Endothelial cell of umbilical vein (primary cell): ENCODE measurements around the gene TEF. TPM values are rescaled to one million over a fixed set of nuclear protein-coding genes. Genes with fewer than 3 reads are reported as not detected.

Source experiments
- BruUV-seq: library from RNA; stranded (reverse); fragments of 400-500 nt; replicated peaks from 2 replicates; lab custom pipeline; 2021; lab: Mats Ljungman, UMichigan
- CTCF ChIA-PET: fragments of 300-600, 350-600 bp; sonication (Branson Sonifier 250); formaldehyde crosslinking; loops from one replicate; lab custom pipeline; 2021; ENCODE audit warnings: antibody characterized with exemption, inconsistent platforms; lab: Charles Lee
- POLR2A ChIA-PET: fragments of 300-600, 350-600 bp; sonication (Branson Sonifier 250); formaldehyde crosslinking; loops from one replicate; lab custom pipeline; 2021; ENCODE audit warnings: antibody characterized with exemption, inconsistent platforms; lab: Charles Lee
- DNase-seq: peaks from one replicate; pipeline ENCODE4 v3.0.0-alpha.2; 2011; ENCODE audit warnings: low read depth, low spot score
- FAIRE-seq: peaks from 2 replicates; lab custom pipeline; 2011; peaks lifted over from hg19 to GRCh38; lab: Jason Lieb, UNC
- H2AFZ ChIP-seq: 2 replicates; pipeline ENCODE4 v1.6.0; 2012; ENCODE audit warnings: low read depth, low read length, control low read depth, inconsistent platforms
- H3K27ac ChIP-seq: 2 replicates; pipeline ENCODE4 v1.5.1; 2011; ENCODE audit warnings: low read depth, mild to moderate bottlenecking, control low read depth, low read length, moderate library complexity; ENCODE audit not compliant: insufficient read depth
- H3K27me3 ChIP-seq, 2 experiments: 2 replicates each; pipeline versions ENCODE4 v1.6.0 to v1.6.1; 2011; ENCODE audit warnings: low read length in 2 of 2, mixed read lengths in 1 of 2; ENCODE audit not compliant: control insufficient read depth in 2 of 2, insufficient read depth in 2 of 2
- H3K36me3 ChIP-seq, 2 experiments: 2 replicates in 1 of 2; 3 replicates in 1 of 2; pipeline ENCODE4 v1.5.1; 2011; ENCODE audit warnings: low read length in 2 of 2, mild to moderate bottlenecking in 1 of 2, moderate library complexity in 1 of 2; ENCODE audit not compliant: control insufficient read depth in 2 of 2, insufficient read depth in 2 of 2; ENCODE audit errors: extremely low read depth in 1 of 2
- H3K4me1 ChIP-seq: 3 replicates; pipeline ENCODE4 v1.5.1; 2011; ENCODE audit warnings: mild to moderate bottlenecking, low read length; ENCODE audit not compliant: control insufficient read depth, insufficient read depth; ENCODE audit errors: extremely low read depth
- H3K4me2 ChIP-seq: 2 replicates; pipeline ENCODE4 v1.6.1; 2011; ENCODE audit warnings: low read length, control low read depth, mixed read lengths; ENCODE audit not compliant: insufficient read depth
- H3K4me3 ChIP-seq, 3 experiments: fragments of 200-600 bp in 1 of 3; sonication (generic), shearing (Covaris generic) in 1 of 3; replicated peaks in 1 of 3; 2 replicates each; pipeline ENCODE4 v1.5.1; 2011 to 2016; ENCODE audit warnings: control low read depth in 3 of 3, low read length in 3 of 3, mild to moderate bottlenecking in 2 of 3, inconsistent platforms in 1 of 3, low read depth in 1 of 3, moderate library complexity in 1 of 3; ENCODE audit not compliant: insufficient read depth in 1 of 3
- H3K79me2 ChIP-seq: 2 replicates; pipeline ENCODE4 v1.6.0; 2012; ENCODE audit warnings: low read length, inconsistent platforms; ENCODE audit not compliant: control insufficient read depth, insufficient read depth
- H3K9ac ChIP-seq: replicated peaks from 2 replicates; pipeline ENCODE3; 2011; ENCODE audit warnings: low read length, control low read depth; ENCODE audit not compliant: insufficient read depth; ENCODE audit errors: extremely low read depth
- H3K9me1 ChIP-seq: replicated peaks from 3 replicates; pipeline ENCODE4 v1.6.0; 2011; ENCODE audit warnings: mild to moderate bottlenecking, low read length; ENCODE audit not compliant: control insufficient read depth, insufficient read depth; ENCODE audit errors: extremely low read depth
- H3K9me3 ChIP-seq: replicated peaks from 2 replicates; pipeline ENCODE4 v1.5.1; 2012; ENCODE audit warnings: low read length, inconsistent platforms; ENCODE audit not compliant: control insufficient read depth, insufficient read depth
- H4K20me1 ChIP-seq: replicated peaks from 2 replicates; pipeline ENCODE3; 2011; ENCODE audit warnings: mild to moderate bottlenecking, low read length; ENCODE audit not compliant: control insufficient read depth, insufficient read depth; ENCODE audit errors: extremely low read depth
- EZH2 ChIP-seq: IDR thresholded peaks from 2 replicates; pipeline ENCODE4 v1.6.1; 2012; ENCODE audit warnings: borderline replicate concordance, low read depth, mild to moderate bottlenecking, moderate library complexity, low read length, inconsistent platforms; ENCODE audit not compliant: severe bottlenecking
- FOS ChIP-seq: IDR thresholded peaks from 2 replicates; pipeline ENCODE4 v1.6.1; 2011; ENCODE audit warnings: mild to moderate bottlenecking, low read length, moderate library complexity, borderline replicate concordance; ENCODE audit not compliant: insufficient read depth
- GATA2 ChIP-seq: IDR thresholded peaks from 2 replicates; pipeline ENCODE4 v1.7.0; 2011; ENCODE audit warnings: low read depth, mild to moderate bottlenecking, moderate library complexity, mixed read lengths, low read length; ENCODE audit not compliant: insufficient read length, insufficient read depth
- JUN ChIP-seq: IDR thresholded peaks from 2 replicates; pipeline ENCODE4 v1.6.1; 2011; ENCODE audit warnings: borderline replicate concordance, low read depth; ENCODE audit not compliant: insufficient read length, insufficient read depth
- MYC ChIP-seq: IDR thresholded peaks from one replicate; pipeline ENCODE4 v1.6.1; 2011; ENCODE audit warnings: mild to moderate bottlenecking, low read depth, low read length
- POLR2A ChIP-seq: IDR thresholded peaks from 2 replicates; pipeline ENCODE4 v1.6.1; 2012; ENCODE audit warnings: low read depth, mild to moderate bottlenecking, control low read depth, low read length
- POLR2AphosphoS5 ChIP-seq: IDR thresholded peaks from 2 replicates; pipeline ENCODE4 v1.6.1; 2012; ENCODE audit warnings: low read depth, mild to moderate bottlenecking, control low read depth, low read length, moderate library complexity; ENCODE audit not compliant: insufficient read depth
- dilution Hi-C: fragments of 300-500 bp; cut with MboI; formaldehyde crosslinking; loops from one replicate; pipeline ENCODE4 v1.15.0; 2019; ENCODE audit warnings: low sequenced_read_pairs; ENCODE audit not compliant: extremely low pct_ligation_motif_present
- intact Hi-C: fragments of 100-400 bp; cut with micrococcal nuclease; formaldehyde crosslinking; loops from one replicate; pipeline ENCODE4 v1.10.0; 2022
- polyA plus RNA-seq, 4 experiments: library from polyadenylated mRNA; depleted of rRNA in 3 of 4; stranded (reverse) in 3 of 4; unstranded in 1 of 4; fragments of >200 nt; gene quantifications; 2 replicates each; pipeline versions ENCODE4 v1.2.1 to v1.2.3, GENCODE V29; 2011 to 2012; ENCODE audit warnings: missing spikeins in 1 of 4
- total RNA-seq: library from RNA; stranded (reverse); gene quantifications from 2 replicates; pipeline ENCODE4 v1.2.3, GENCODE V29; 2021
- TF ChIP-seq, protein P1 (sequence below): IDR thresholded peaks from 2 replicates; pipeline ENCODE4 v1.6.1; 2011; ENCODE audit not compliant: insufficient read depth, insufficient read length
- TF ChIP-seq, protein P2 (sequence below), 2 donors: IDR thresholded peaks; 1 replicate in 1 of 2; 2 replicates in 1 of 2; pipeline ENCODE4 v1.5.1; 2011; ENCODE audit warnings: low read length in 2 of 2, mild to moderate bottlenecking in 2 of 2, moderate library complexity in 2 of 2, control low read depth in 1 of 2, inconsistent platforms in 1 of 2, low read depth in 1 of 2; ENCODE audit not compliant: insufficient read depth in 1 of 2; ENCODE audit errors: extremely low read depth in 1 of 2

Gene TEF
- total and polyA plus RNA-seq, 2 donors (not counting 3 experiments of a cell fraction or from before 2014, with no cell fraction given) = 2.2 to 4.0 TPM

DNA sequence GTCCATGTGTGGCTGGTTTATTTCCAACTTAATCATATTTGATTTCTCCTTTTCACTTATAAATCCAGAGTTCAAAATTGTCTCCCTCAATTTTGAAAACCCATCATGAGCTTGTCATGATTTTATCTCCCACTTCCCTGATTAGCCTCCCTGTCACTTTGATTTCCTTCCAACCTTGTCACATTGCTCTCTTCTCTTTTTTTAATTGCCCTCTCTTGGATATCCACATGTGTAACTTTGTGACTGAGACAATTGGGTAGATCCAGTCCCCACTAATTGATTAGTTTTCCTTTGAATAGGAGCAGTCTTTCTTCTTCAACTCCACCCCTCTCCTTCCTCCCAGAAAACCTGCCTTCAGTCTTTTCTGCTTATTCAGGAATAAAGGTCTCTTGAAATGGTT lies 2.4 kb downstream of the TEF start:
- H4K20me1 ChIP-seq = no peaks in the 10 kb centered on the region
- no peak overlapping the region for H3K4me3 ChIP-seq
- no peaks in the 10 kb centered on the region for H3K79me2 ChIP-seq
- intact Hi-C loops (loop anchor here (5.0 kb wide), 2 partner anchors 97 to 187 kb away; partner anchors contain the start of gene RANGAP1), dilution Hi-C loops (no loop called here)
- no peak for DNase-seq
- no peak overlapping the region for H2AFZ ChIP-seq
- BruUV-seq = no TSS peak
- FAIRE-seq = no peak
- TF ChIP-seq EZH2 = no peak
- TF ChIP-seq, protein P1, sequence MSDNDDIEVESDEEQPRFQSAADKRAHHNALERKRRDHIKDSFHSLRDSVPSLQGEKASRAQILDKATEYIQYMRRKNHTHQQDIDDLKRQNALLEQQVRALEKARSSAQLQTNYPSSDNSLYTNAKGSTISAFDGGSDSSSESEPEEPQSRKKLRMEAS = no peak
- TF ChIP-seq POLR2A = no peak
- TF ChIP-seq, protein P2, sequence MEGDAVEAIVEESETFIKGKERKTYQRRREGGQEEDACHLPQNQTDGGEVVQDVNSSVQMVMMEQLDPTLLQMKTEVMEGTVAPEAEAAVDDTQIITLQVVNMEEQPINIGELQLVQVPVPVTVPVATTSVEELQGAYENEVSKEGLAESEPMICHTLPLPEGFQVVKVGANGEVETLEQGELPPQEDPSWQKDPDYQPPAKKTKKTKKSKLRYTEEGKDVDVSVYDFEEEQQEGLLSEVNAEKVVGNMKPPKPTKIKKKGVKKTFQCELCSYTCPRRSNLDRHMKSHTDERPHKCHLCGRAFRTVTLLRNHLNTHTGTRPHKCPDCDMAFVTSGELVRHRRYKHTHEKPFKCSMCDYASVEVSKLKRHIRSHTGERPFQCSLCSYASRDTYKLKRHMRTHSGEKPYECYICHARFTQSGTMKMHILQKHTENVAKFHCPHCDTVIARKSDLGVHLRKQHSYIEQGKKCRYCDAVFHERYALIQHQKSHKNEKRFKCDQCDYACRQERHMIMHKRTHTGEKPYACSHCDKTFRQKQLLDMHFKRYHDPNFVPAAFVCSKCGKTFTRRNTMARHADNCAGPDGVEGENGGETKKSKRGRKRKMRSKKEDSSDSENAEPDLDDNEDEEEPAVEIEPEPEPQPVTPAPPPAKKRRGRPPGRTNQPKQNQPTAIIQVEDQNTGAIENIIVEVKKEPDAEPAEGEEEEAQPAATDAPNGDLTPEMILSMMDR (IDR thresholded peaks at IDR 0.05; ENCODE audit: extremely low read depth in 1 of 2, insufficient read depth in 1 of 2, low read depth in 1 of 2, low read length in 2 of 2) = no peak
- no peak for TF ChIP-seq JUN
- no peak for TF ChIP-seq GATA2
- TF ChIP-seq MYC = no peak
- TF ChIP-seq POLR2AphosphoS5 = no peak
- no peak for TF ChIP-seq FOS
- no peaks in the 10 kb centered on the region for H3K9me3 ChIP-seq
- POLR2A ChIA-PET = no interaction called here
- CTCF ChIA-PET = interaction anchor here (1.4 to 1.6 kb wide), 2 partner anchors 18 to 19 kb away, joined by 3 to 4 read pairs; no protein-coding TSS in a partner anchor
- no peak overlapping the region for H3K27ac ChIP-seq
- H3K9ac ChIP-seq = no peak overlapping the region
- H3K4me2 ChIP-seq = no peak overlapping the region
- H3K9me1 ChIP-seq = no peaks in the 10 kb centered on the region
- H3K27me3 ChIP-seq = no peaks in the 10 kb centered on the region
- H3K36me3 ChIP-seq = peaks cover 0 to 2% of the 10 kb centered on the region in 2 experiments
- H3K4me1 ChIP-seq = peaks cover 11% of the 10 kb centered on the region
